ENCODE data around the gene ADAMTSL2. TPM values are rescaled to one million over a fixed set of nuclear protein-coding genes. Genes with fewer than 3 reads are reported as not detected.
A peak's percentile ranks its signal among the peaks of the same experiment; 100 is the strongest.

Gene ADAMTSL2
- polyA plus RNA-seq, 4 donors: 1.5 to 2.9 (median 1.8) TPM

DNA sequence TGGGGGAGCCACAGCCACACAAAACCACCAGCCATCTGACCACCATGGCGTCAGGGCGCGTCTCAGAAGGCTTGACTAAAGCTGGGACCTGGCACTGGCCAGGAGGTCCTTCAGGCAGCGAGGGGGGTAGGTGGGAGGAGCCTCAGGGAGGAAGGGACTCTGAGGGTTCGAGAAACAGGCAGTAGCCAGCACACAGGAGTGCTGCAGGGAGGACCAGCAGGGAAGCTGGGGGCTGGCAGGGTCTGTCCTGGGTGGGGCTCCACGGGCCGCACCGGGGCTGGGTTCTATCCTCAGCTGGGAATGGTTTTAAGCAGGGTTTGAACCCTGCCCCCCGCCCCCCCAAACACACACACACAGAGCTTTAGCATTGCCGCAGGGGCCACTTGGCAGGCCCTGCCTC lies 67.2 kb downstream of the ADAMTSL2 start:
- no peak for DNase-seq (ENCODE audit: low read depth in 4 of 4, low spot score in 3 of 4)

DNA sequence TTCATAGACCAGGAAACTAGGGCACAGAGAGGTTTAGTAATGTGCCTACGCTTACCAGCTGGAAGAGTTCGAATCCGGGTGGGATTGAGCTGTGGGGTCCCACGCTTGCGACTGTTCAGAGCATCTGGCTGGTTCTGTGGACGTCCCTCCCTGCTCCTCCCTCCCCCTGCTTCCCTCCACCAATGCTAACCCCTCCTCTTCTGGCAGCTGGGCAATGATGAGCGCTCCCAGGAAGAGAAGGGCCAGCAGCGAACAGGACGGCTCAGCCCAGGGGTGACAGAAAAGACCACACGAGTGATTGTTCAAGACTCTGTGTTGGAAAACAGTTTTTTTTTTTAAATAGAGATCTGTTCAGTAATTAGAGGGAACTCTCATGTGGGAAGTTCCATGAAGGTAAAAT lies 67.8 kb downstream of the ADAMTSL2 start:
- no peak for DNase-seq (ENCODE audit: low read depth in 4 of 4, low spot score in 3 of 4)

DNA sequence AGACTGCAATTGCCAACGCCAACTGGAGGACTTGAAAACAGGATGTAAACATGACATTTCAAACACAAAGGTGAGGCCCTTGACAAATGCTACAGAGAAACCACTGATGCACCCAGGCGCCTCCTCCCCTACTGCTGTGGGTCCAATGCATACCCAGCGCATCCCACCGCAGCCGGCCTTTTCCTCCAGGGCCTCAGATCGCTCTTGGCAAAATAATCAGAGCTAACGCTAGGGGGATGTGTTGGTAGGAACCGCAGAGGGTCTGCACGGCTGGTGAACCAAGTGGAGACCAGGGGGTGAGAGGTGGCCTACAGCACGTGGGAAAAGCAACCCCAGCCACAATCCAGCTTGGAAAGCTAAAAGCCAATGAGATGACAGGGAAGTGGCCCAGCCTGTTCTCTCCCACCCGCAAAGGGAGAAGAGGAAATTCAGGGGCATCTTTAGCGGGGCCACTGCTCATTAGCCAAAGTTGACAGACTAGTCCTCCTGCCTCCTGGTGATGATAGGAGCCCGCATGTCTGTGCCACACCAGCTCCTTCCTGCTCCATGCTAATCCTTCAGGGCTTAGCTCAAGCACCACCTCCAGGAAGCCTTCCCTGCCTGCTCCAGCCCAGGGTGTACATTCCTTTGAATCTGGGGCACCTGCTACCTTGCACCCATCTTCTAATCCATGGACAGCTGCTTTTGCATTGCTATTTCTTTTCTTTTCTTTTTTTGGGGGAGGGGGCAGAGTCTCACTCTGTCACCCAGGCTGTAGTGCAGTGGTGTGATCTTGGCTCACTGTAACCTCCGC lies 68.8 kb downstream of the ADAMTSL2 start:
- no peak for DNase-seq (ENCODE audit: low read depth in 4 of 4, low spot score in 3 of 4)

DNA sequence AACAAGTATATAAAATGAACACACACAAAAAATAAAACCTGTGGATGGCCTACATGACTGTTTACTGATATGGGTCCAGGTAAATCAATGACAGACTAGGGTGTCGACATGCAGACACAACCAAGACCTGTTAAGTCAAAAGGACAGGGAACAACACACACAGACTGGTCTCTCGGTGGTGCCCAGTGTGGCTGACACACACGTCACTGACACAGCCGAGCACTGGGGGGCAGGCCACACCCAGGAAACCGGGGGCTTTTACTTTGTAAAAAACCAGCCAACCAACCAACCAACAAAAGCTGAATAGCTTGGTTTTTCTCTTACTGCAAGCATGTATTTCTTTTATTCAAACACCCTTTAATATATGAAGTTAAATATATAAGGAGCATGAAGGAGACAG lies 69.7 kb downstream of the ADAMTSL2 start:
- no peak for DNase-seq (ENCODE audit: low read depth in 4 of 4, low spot score in 3 of 4)

DNA sequence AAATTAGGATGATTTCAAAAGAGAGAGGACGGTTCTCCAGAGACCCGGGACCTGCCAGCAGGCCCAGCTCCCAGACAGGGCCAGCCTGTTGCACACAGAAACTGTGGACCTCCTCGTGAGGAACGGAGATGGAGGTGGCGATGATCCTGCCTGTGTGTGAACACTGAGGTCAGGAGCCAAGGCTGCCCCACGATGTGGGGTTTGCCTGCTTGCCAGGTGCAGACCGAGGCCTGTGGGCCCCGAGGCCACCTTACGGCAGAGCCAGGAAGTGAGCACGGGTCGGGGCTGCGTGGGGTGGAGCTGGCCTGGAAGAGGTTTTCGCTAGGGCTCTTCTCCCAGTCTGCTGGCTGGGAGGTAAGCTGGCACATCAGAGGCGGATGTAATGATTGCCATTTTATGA lies 70.4 kb downstream of the ADAMTSL2 start:
- no peak for DNase-seq (ENCODE audit: low read depth in 4 of 4, low spot score in 3 of 4)

DNA sequence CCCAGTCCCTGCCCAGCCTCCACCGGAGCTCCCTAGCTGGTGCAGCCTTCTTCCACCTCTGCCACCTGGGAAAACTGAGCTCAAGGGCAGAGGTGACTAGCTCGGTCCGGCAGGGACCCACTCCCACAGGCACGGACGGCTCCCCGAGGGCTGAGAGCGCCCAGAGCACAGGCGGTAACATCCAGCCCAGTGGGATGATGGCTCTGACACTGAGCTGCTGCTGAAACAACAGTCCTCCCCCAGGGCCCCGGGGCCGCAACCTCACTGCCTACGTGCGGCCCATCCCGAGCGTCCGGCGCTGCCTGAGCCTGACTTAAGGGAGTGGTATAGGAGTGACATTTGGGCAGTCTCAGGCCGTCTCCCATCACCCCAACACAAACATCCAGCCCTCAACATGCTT lies 70.9 kb downstream of the ADAMTSL2 start:
- no peak for DNase-seq (ENCODE audit: low read depth in 4 of 4, low spot score in 3 of 4)

DNA sequence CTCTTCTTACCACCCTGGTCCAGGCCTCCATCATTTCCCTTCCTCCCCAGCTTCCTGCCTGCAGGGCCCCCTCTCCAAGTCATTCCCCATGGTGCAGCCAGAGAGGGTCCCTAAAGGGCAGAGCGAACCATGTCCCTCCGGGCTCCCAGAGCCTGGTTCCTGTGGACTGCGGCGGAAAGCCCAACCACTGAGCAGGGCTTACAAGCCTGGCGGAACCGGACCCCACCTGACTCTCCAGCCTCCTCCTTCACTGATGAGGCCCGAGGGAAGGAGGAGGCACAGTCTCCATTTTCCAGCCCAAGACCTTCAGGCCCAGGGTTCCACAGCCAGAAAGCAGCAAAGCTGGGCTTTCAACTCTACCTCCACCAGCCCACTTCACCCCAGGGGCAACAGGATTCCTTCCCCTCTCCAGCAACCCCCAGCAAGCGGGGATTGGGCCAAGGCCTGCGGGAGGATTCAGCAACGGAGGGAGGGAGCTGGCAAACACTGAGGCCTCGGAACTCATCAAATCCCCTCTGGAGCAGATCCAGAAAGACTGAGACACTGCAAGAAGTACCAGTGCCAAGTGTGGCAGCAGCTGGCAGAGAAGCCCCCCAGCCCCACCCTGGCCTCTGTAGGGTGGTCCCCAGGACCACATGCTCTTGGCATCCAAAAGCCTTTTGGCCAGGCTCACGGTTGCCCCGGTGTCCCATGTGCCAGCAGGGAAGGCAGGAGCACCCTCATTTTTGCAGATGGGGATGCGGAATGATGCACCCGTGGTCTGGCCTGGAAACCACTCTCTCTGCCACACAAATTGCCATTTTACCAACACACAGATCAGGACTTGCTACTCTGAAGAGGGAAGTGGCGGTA lies 71.6 kb downstream of the ADAMTSL2 start:
- DNase-seq (ENCODE audit: low read depth in 4 of 4, low spot score in 3 of 4): no peak

DNA sequence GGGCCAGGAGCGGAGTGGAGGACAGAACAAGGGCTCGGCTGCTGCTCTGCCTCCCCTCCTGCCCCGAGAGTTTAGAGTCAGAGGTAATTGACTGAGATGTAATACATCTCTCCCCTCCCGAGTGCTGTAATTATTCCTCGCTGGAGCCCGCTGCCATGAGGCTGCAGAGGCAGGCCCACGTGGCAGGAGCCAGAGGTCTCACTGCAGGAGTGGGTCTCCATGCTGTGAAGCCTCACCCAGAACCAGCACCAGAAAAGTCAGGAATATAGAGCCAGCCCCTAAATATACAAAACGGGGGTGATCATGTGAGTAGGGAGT lies 72.2 kb downstream of the ADAMTSL2 start:
- DNase-seq (ENCODE audit: low read depth in 4 of 4, low spot score in 3 of 4): no peak

DNA sequence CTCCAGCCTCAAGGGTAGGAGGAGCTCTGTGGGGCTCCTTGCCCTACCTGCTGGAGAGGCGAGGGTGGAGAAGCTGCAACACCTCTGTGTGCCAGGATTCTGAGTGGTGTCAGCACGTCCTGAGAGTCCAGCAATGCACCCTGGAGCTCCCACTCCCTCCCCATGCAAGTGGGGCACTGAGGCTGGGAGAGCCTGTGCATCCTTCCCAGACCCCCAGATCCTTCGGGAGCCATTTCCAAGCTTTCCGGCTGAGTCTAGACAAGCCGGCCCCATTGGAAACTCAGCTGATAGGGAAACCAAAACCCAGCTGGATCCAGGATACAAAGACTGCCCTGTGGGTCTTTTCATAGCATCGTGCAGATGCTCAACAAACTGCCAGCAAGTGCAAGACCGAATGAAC lies 72.9 kb downstream of the ADAMTSL2 start:
- no peak for DNase-seq (ENCODE audit: low read depth in 4 of 4, low spot score in 3 of 4)

DNA sequence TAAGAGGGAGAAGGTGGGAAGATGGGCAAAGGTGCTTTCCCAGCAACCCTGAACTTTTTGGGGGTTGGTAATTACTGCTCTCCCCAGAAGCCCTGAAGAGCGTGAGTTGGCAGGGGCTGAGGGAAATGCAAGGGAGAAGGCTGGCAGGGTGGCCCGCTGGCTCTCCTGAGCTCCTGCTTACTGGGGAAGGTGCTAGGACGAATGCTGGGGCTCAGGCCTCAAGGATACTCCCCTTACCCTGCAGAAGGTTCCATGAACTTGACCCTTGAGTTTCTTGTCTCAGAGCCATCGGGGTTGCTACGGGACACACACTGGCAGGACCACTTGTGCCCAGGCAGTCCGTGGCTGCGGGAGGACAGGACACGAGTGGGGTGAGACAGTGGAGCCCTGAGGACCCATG lies 73.5 kb downstream of the ADAMTSL2 start:
- DNase-seq (ENCODE audit: low read depth in 4 of 4, low spot score in 3 of 4): no peak

DNA sequence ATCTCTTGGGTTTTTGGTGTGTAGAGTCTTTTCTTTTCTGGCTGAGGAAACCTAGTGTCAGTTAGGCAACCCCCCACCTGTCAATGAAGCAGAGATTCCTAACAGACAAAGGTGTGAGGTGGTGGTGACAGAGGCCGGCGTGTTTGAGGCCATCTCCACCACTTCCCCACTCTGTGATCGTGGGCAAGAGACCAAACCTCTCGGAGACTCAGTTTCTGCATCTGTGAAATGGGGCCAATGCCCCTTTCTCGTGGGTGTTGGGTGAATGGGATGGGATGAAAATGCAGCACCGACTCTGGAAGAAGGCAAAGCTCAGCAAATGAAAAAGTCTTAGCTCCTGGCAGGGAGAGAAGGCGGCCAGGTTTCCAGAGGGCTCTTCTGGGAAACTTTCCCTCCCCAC lies 73.9 kb downstream of the ADAMTSL2 start:
- DNase-seq (ENCODE audit: low read depth in 4 of 4, low spot score in 3 of 4): no peak

DNA sequence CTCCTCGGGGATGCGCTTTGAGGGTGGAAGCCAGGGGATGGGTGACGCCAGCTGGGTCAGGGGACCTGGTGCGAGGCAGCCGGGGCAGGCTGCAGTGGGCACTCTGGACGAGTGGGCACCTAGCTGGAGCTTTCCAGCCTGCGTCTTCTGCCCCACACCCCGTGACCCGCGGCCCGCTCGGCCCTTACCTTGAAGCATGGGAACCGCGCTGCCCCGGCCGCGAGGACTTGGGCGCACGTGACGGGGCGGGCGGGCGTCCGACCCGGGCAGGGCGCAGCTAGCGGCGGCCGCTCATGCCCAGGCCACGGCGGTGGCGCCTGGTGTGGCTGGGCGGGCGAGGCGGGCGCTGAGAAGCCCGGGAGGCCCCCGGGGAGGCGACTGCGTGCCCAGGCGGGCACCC lies 74.4 kb downstream of the ADAMTSL2 start:
- no peak for DNase-seq (ENCODE audit: low read depth in 4 of 4, low spot score in 3 of 4)

DNA sequence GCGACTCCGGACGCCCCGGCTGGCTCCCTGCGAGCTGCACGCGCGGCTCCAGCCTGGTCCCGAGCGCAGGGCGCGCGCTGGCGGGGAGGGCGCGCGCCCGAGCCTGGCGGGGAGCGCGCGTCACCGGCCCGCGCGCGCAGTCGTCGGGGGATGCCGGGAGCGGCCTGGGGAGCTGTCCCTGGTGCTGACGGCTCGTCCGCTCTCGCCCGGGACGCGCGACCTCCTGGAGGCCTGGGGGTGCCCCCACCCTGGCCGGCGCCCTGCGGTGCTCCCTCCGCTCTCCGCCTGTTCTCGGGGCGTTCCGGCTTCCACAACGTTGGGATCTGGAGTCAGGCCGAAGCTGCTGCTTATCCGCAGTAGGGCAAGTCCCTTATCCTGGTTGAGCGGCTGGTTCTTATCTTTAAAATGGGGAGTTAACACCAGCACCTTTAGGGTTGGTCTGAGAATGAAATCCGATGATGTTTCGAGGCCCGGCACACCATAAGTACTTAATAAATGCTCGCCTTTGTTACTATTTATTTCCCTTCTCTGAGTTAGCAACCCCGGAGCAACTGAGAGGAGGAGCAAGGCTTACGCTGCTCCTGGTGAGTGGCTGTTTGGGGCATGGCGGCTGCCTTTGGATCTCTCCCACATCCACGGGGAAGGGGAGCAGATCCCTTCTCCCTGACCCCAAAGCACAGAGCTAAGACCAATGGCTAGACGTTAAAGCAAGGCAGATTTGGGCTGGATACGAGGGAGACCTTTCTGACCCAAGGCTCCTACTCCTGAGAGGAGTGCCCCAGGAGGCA lies 75.0 kb downstream of the ADAMTSL2 start, which contains the start of gene FAM163B:
Gene FAM163B, minus strand, starts transcription at position 79 of the 788 bp plus-strand sequence. CDS start 29,166 bp downstream, outside the sequence.
- peak; percentile 52 to 67 (median 62) for DNase-seq (ENCODE audit: low read depth in 4 of 4, low spot score in 3 of 4)

DNA sequence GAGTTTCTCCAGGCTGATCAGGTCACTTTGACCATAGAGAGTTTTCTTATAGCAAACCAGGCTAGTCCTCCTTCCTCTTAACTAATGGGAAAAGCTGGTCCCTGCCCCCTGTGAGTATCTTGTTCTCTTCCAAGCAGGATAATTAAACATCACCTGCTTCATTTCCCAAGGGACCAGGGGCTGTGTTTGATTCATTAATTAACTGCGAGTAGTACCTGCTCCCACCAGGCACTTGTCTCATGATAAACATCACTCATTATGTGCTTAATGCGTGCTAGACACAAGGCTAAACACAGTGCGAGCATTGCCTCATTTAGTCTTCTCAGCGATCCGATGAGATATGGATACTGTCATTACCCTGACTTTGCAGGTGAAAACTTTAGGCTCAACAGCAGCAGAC lies 76.3 kb downstream of the ADAMTSL2 start:
- DNase-seq (ENCODE audit: low read depth in 4 of 4, low spot score in 3 of 4): no peak

DNA sequence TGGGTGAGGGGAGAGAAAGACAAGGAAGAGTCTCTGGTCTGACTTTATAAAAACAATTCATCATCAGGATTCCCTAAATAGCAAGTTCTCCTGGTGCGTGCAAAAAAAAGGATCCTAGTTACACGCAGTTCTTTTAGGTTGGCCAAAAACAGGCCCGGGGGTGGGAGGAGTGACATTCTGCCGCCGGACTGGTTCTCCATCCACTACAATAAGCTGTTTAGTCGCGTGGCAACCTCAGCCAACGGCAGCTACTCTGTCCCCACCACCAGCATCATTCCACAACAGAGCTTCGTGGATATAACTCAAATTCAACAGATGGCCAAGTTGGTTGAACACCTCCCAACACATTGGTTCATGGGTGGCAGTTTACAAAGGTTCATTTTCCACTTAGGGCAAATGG lies 77.5 kb downstream of the ADAMTSL2 start:
- no peak for DNase-seq (ENCODE audit: low read depth in 4 of 4, low spot score in 3 of 4)

DNA sequence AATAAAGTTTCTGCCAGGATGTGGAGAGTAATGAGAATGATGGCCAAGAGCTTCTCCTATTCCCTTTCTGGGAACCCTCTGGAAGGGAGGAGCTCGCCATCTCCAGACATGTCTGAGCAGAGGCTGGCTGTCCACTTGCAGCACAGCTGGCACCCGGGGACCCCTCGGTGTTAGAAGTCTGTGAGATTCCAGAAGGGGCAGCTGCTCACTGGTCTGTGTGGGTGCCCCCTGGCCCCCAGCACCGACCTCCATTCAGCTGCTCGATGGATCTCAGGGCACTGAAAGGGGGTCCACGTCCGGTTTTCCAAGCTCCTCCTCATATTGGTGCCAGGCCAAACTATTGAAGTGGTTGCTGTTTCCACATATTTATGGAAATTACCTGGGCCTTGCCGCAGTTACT lies 78.3 kb downstream of the ADAMTSL2 start:
- no peak for DNase-seq (ENCODE audit: low read depth in 4 of 4, low spot score in 3 of 4)

DNA sequence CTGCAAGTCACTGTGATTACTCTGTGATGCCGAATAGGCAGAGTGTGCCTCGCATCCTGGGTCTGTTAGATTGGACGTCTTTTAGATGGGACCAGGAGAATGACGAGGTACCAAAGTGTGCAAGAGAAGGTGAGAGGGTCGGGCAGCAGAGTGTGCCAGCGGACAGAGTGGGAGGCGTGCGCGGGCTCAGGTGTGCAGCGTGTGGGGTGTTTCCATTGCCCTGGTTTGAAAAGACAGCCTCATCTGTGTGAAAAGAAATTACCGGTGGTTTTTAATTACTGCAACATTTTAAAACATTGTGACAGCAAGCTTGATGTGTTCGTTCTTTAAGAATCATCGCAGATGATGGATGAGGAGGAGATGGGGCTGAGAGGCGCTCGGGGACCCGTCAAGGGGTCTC lies 78.9 kb downstream of the ADAMTSL2 start:
- no peak for DNase-seq (ENCODE audit: low read depth in 4 of 4, low spot score in 3 of 4)

DNA sequence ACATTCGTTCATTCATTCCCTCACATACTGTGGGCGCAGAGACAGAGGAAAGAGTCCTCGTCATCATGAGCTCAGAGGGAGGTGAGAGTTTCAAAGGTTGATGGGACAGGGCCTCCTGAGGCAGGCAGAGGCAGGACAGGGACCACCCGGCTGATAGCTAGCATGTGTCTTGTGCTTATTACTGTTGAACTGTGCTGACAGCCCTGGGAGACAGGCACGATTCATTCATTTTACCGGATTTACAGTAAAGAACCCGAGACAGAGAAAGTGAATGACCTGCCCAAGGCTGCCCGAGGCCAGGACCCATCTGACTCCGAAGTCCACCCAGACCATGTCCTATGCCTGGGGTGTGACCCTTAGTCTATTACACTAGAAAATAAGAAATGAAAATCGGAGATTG lies 79.6 kb downstream of the ADAMTSL2 start:
- no peak for DNase-seq (ENCODE audit: low read depth in 4 of 4, low spot score in 3 of 4)

DNA sequence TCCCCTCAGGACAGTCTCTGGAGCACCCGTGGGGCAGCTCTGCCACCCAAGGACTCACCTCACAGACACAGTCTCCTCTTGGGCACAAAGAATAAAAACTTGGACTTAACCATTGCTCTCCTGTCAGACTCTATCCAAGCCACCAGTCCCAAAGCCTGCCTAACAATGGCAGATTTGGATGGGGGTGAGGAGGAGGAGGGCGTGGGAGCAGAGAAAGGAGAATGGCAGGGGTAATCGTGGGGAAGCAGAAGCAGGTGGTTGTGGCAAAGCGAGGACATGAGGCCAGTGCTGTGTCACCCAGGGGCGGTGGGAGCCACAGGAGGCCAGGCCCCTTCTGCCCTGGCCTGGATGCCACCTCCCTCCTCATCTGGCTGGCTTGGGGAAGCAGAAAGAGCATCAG lies 80.2 kb downstream of the ADAMTSL2 start:
- DNase-seq (ENCODE audit: low read depth in 4 of 4, low spot score in 3 of 4): no peak

DNA sequence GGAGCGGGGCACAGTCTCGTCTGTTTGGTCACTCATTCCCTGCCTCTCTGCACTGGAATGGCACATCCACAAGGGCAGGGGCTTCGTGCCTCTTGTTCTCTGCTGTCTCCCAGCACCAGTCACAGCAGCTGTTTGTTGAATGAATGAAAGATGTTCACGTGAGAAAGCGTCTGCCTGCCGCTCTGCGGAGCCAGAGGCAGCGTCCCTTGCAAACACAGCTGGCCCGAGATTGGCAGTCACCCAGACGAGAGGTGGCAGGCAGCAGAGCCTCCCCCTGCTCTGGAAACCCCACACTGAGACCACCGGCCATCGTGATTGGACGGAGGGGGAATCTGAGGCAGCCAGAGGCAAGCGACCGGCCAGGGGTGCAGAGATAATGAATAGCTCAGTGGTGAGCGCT lies 80.7 kb downstream of the ADAMTSL2 start:
- no peak for DNase-seq (ENCODE audit: low read depth in 4 of 4, low spot score in 3 of 4)

DNA sequence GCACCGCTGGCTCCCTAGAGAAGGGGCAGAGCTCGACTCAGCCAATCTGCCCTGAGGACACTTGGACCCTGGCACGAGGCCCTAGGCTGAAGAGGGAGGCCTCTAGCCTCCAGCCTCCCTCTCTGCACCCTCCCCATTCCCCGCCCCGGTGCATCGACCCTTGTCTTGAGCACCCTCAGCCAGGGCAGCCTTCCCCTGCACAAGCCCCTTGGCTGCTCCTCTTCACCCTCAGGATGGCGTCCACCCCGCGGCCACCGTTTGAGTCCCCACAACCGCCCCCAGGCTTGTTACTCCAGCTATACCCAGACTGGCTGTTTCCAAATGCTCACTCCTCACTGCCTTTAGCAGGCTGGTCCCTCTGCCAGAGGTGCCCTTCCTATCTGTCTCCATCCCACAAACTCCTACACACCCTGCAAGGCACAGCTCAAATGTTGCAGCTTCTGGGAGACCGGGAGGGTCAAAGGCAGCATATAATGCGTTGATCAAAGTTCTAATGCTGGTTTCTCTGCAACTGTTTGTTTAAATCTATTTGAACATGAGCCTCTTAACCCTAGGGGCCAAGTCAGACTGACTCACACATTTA lies 81.2 kb downstream of the ADAMTSL2 start:
- no peak for DNase-seq (ENCODE audit: low read depth in 4 of 4, low spot score in 3 of 4)
